ACC112 (cell line): ENCODE data around the gene ZNF124.
"Not testable (repeated sequence)": the region's sequence is repeated elsewhere in the genome, so short reads cannot be mapped to it uniquely, and the experiment has no call there.

Experiments
- H2AFZ ChIP-seq: fragments of 200-600 bp; sonication (generic); one replicate; pipeline ENCODE4 v1.6.0; 2017; ENCODE audit warnings: antibody characterized with exemption, low read length; ENCODE audit not compliant: unreplicated experiment
- H3K27ac ChIP-seq: fragments of 200-600 bp; sonication (generic); 2 replicates; pipeline ENCODE4 v1.5.1; 2014; ENCODE audit warnings: low read depth, mild to moderate bottlenecking, antibody characterized with exemption, low read length, moderate library complexity
- H3K27me3 ChIP-seq: fragments of 200-600 bp; sonication (generic); 2 replicates; pipeline ENCODE4 v1.6.1; 2014; ENCODE audit warnings: mild to moderate bottlenecking, antibody characterized with exemption, low read length, moderate library complexity, mixed read lengths; ENCODE audit not compliant: insufficient read depth
- H3K36me3 ChIP-seq: fragments of 200-600 bp; sonication (generic); 2 replicates; pipeline ENCODE4 v1.6.1; 2016; ENCODE audit warnings: mild to moderate bottlenecking, antibody characterized with exemption, low read length, moderate library complexity, mixed read lengths; ENCODE audit not compliant: insufficient read depth
- H3K4me1 ChIP-seq: fragments of 200-600 bp; sonication (generic); one replicate; pipeline ENCODE4 v1.6.1; 2016; ENCODE audit warnings: low read length, mixed read lengths; ENCODE audit not compliant: insufficient read depth, unreplicated experiment, control insufficient read depth
- H3K4me3 ChIP-seq: fragments of 200-600 bp; sonication (generic); 2 replicates; pipeline ENCODE4 v1.5.1; 2014; ENCODE audit warnings: mild to moderate bottlenecking, low read depth, low read length
- H3K79me2 ChIP-seq: fragments of 200-600 bp; sonication (generic); one replicate; pipeline ENCODE4 v1.6.0; 2016; ENCODE audit warnings: low read length; ENCODE audit not compliant: control insufficient read depth, unreplicated experiment, insufficient read depth

The ZNF124 gene

GRCh38 chr1:247171875-247172563 is at the start of gene ZNF124:
ZNF124 (minus strand) TSS chr1:247172020; CDS start chr1:247171877, 143 bp downstream.
- not testable (repeated sequence) for H3K4me3 ChIP-seq, H3K27me3 ChIP-seq, H3K27ac ChIP-seq, H2AFZ ChIP-seq, H3K36me3 ChIP-seq, H3K4me1 ChIP-seq
- peaks cover 18% of the 10 kb centered on the region for H3K79me2 ChIP-seq

GRCh38 chr1:247220280-247220679 is 48.5 kb upstream of the ZNF124 start:
- H3K79me2 ChIP-seq, H3K4me1 ChIP-seq, H3K4me3 ChIP-seq, H2AFZ ChIP-seq, H3K36me3 ChIP-seq, H3K27ac ChIP-seq: not testable (repeated sequence)
- peaks cover 53% of the 10 kb centered on the region for H3K27me3 ChIP-seq

- H3K4me3 ChIP-seq: no peak overlapping the region
- H2AFZ ChIP-seq: no peak overlapping the region
- no peaks in the 10 kb centered on the region for H3K4me1 ChIP-seq
- no peak overlapping the region for H3K27ac ChIP-seq
- H3K27me3 ChIP-seq: peaks cover 60% of the 10 kb centered on the region
- H3K79me2 ChIP-seq: no peaks in the 10 kb centered on the region
- H3K36me3 ChIP-seq: no peaks in the 10 kb centered on the region
Observed at GRCh38 chr1:247218121-247218651, 46.4 kb upstream of the ZNF124 start.

- Histone ChIP-seq H2AFZ (no peak overlapping the region), H3K4me3 (no peak overlapping the region), H3K4me1 (no peaks in the 10 kb centered on the region)
Observed at GRCh38 chr1:247216261-247216660, 44.4 kb upstream of the ZNF124 start.

GRCh38 chr1:247212627-247213617 is 41.1 kb upstream of the ZNF124 start:
- Histone ChIP-seq H3K36me3 (peaks cover 6% of the 10 kb centered on the region; the same call in 1 of the 2 replicates), H3K4me3 (no peak overlapping the region), H3K27ac (no peak overlapping the region), H3K4me1 (peaks cover 11% of the 10 kb centered on the region), H3K79me2 (peaks cover 27% of the 10 kb centered on the region), H3K27me3 (peaks cover 41% of the 10 kb centered on the region), H2AFZ (no peak overlapping the region)

More at GRCh38 chr1:247216261-247216660, 44.4 kb upstream of the ZNF124 start:
- peaks cover 45% of the 10 kb centered on the region for H3K27me3 ChIP-seq
- H3K79me2 ChIP-seq: no peaks in the 10 kb centered on the region
- no peak overlapping the region for H3K27ac ChIP-seq
- no peaks in the 10 kb centered on the region for H3K36me3 ChIP-seq

GRCh38 chr1:247212012-247212411 is 40.2 kb upstream of the ZNF124 start:
- Histone ChIP-seq H2AFZ (no peak overlapping the region), H3K36me3 (peaks cover 6% of the 10 kb centered on the region; the same call in 1 of the 2 replicates), H3K79me2 (peaks cover 36% of the 10 kb centered on the region), H3K4me1 (peaks cover 11% of the 10 kb centered on the region), H3K27ac (no peak overlapping the region), H3K27me3 (peaks cover 32% of the 10 kb centered on the region), H3K4me3 (no peak overlapping the region)

- no peak overlapping the region for H3K4me3 ChIP-seq
- peaks cover 11% of the 10 kb centered on the region for H3K4me1 ChIP-seq
- H3K27me3 ChIP-seq: peaks cover 25% of the 10 kb centered on the region
- H3K79me2 ChIP-seq: peaks cover 42% of the 10 kb centered on the region
- no peak overlapping the region for H3K27ac ChIP-seq
- peaks cover 8% of the 10 kb centered on the region; the same call in 1 of the 2 replicates for H3K36me3 ChIP-seq
- no peak overlapping the region for H2AFZ ChIP-seq
Observed at GRCh38 chr1:247211339-247211738, 39.5 kb upstream of the ZNF124 start.

GRCh38 chr1:247210376-247211117 is 38.7 kb upstream of the ZNF124 start:
- peaks cover 11% of the 10 kb centered on the region for H3K4me1 ChIP-seq
- H3K27me3 ChIP-seq: peaks cover 18% of the 10 kb centered on the region
- H3K4me3 ChIP-seq: peak overlapping the region; percentile 99
- peak overlapping the region; percentile 87 for H2AFZ ChIP-seq
- peak overlapping the region; percentile 35; the same call in 1 of the 2 replicates for H3K27ac ChIP-seq
- peaks cover 49% of the 10 kb centered on the region for H3K79me2 ChIP-seq
- H3K36me3 ChIP-seq: peaks cover 12% of the 10 kb centered on the region; the same call in 1 of the 2 replicates

GRCh38 chr1:247210062-247210375 is 38.2 kb upstream of the ZNF124 start:
- peaks cover 11% of the 10 kb centered on the region for H3K4me1 ChIP-seq
- peak overlapping the region; percentile 99 for H3K4me3 ChIP-seq
- peak overlapping the region; percentile 87 for H2AFZ ChIP-seq
- H3K27ac ChIP-seq: peak overlapping the region; percentile 22; the same call in 1 of the 2 replicates
- peaks cover 12% of the 10 kb centered on the region; the same call in 1 of the 2 replicates for H3K36me3 ChIP-seq
- H3K27me3 ChIP-seq: peaks cover 13% of the 10 kb centered on the region
- H3K79me2 ChIP-seq: peaks cover 51% of the 10 kb centered on the region

- Histone ChIP-seq H3K27ac (no peak overlapping the region), H3K27me3 (peaks cover 7% of the 10 kb centered on the region), H3K79me2 (peaks cover 56% of the 10 kb centered on the region), H3K36me3 (peaks cover 14% of the 10 kb centered on the region; the same call in 1 of the 2 replicates), H2AFZ (peak overlapping the region; percentile 87), H3K4me1 (peaks cover 11% of the 10 kb centered on the region), H3K4me3 (peak overlapping the region; percentile 99)
Observed at GRCh38 chr1:247209396-247209795, 37.6 kb upstream of the ZNF124 start.
